Medulla oblongata (tissue), 1 donor: ENCODE data around the gene TSPAN8.
"Not testable (repeated sequence)": the region's sequence is repeated elsewhere in the genome, so short reads cannot be mapped to it uniquely, and the experiment has no call there.

Source experiments
- DNase-seq: peaks from one replicate; pipeline ENCODE4 v3.0.0-alpha.2; 2015; ENCODE audit errors: extremely low spot score

The TSPAN8 gene

GRCh38 chr12:71164568-71165197, 6.9 kb upstream of the TSPAN8 start:
- no peak for DNase-seq

DNA sequence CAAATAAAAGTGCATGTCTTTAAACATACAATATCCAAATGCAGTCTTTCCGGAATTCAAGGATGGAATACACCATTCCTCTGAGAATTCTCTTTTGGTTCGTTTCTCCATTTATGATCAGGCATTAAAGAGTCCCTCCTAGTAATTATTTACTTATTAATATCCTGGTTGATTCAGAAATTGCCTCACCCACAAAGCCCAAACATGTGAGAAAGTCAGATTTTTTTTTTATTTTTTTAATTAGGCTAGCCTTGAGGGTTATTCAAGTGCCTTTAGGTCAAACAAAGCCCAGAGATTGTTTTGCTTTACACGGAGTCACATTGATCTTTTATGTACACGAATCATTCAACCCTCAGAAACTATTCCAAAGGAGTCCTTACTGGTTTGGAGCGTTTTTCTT, 6.4 kb upstream of the TSPAN8 start:
- no peak for DNase-seq

- DNase-seq, result peak; percentile 32
These were observed 5.3 kb upstream of the TSPAN8 start for GRCh38 chr12:71162832-71163763.

DNA sequence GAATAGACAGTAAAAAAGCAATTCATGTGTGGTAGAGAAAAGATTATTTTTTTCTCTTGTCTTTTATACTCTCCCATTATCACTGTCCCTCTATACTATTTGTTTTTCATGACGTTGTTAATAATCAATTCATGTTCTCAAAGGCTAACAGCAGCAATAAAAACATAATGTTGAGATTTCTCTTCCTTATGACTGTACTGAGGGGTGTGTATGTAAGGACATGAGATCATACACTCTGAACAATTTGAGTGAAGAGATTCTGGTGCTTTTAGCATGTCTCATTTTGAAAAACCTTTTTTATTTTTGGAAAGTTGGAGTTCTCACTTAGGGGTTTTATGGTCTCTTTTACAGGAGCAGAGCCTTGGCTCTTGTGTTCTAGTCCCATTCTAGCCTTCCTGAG, 3.8 kb upstream of the TSPAN8 start:
- no peak for DNase-seq

- DNase-seq, result no peak
These were observed 2.8 kb upstream of the TSPAN8 start for GRCh38 chr12:71160585-71160984.

- DNase-seq, result no peak
These were observed 2.1 kb upstream of the TSPAN8 start for GRCh38 chr12:71159878-71160277.

DNA sequence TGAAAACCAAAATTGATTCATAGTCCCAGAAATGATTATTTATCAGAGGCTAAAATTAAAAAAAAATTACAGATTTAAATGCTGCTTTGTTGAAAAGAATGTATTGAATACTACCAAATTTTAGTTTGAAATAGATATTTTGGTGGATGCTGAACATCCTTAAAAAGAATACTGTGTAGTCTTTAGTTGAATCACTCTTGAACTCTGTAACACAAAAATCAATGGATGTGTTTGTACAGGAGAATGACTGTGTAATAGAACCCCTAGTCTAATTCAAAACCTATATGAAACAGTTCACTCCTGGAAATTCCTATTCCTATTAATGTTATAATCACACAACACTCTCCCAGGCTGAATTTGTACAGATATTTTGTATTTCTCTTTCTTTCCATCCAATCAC, 1.5 kb upstream of the TSPAN8 start:
- DNase-seq, result no peak

DNA sequence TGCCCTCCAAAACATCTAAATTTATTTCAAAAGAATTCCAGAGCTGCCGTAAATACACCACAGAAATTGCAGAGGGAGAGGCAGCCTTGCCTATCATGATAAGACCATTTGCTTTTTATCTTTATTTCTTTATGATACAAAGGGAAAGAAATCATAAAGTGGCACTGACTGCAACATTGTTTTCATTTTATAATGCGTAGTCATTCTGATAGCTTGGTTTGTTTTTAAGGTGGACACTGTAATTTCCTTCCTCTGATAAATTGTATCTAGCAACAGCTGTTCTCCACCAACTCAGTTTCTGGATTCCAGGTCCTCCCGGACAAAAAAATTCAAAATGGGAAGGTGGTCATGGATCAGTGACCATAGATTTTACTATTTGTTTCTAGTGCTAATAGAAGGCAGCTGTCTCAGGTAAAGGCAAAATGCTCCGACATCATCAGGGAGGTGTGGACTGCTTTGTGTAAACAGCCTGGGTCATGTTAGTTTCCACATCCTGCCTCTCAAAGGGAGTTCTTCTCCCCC, 623 bp upstream of the TSPAN8 start:
- DNase-seq, result no peak

DNA sequence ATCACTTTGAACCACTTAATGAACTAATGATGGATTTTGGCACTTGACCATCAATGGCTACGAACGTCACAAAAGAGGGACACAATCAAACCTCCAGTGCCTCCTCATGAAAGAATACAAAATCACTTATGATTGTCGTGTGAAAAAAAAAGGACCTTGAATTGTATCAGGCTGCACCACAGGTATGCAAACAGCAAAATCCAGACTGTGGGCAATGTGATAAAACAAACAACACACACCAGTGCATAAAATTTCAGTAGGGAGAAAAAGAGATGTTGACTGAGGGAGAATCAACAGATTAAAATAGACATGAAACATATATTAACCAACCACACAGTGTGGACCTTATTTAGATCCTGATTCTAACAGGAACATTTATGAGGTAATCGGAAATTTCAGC, 2.6 kb downstream of the TSPAN8 start:
- DNase-seq, result no peak

- no peak for DNase-seq
These were observed 4.9 kb downstream of the TSPAN8 start for GRCh38 chr12:71152851-71153250.

GRCh38 chr12:71150041-71150440, 7.8 kb downstream of the TSPAN8 start:
- not testable (repeated sequence) for DNase-seq

GRCh38 chr12:71144682-71145081, 13.1 kb downstream of the TSPAN8 start:
- DNase-seq, result no peak

DNA sequence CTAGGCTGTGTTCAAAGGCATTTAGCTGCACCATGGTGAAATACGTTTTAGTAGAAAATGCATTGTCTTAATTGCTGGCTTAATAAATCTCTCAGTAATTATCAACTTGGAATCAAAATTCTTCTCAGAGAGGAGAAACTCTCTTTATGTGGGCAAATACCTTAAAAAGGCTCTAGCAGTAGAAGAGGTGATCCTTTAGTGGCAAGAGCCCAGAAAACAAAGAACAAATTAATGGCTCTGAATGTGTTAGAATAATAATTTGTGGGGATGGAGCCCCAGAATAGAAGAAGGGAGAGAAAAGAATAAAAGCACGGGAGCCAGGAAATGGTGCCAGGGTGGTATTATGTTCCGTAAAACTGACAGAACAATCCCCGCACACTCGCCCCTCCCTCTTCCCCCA, 14.8 kb downstream of the TSPAN8 start:
- no peak for DNase-seq

GRCh38 chr12:71142016-71142415, 15.8 kb downstream of the TSPAN8 start:
- no peak for DNase-seq

DNA sequence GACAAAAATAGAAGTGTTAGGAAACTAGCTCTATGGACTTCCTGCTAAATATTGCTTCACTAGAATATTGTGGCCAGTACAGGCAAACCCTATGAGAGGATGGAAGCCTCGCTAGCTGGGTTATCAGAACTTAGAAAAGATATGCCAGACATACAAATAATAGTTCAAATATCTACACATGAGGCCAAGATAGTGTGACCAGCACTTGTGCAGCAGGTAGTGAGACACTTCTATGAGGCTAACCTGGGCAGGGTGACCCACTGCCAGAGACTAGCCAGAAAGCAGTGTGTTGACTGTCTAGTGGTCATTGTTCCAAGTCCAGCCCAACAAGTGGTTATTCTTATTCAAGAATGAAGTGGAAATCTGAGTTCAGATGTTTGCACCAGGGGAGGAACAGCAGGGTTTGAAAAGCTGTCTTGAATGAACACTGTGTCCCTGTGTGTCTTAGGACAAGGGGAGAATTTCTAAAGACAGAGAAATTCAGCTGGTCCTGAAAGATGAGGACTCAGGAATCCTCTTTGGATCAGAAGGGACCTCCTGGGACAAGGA, 16.3 kb downstream of the TSPAN8 start:
- no peak for DNase-seq

DNA sequence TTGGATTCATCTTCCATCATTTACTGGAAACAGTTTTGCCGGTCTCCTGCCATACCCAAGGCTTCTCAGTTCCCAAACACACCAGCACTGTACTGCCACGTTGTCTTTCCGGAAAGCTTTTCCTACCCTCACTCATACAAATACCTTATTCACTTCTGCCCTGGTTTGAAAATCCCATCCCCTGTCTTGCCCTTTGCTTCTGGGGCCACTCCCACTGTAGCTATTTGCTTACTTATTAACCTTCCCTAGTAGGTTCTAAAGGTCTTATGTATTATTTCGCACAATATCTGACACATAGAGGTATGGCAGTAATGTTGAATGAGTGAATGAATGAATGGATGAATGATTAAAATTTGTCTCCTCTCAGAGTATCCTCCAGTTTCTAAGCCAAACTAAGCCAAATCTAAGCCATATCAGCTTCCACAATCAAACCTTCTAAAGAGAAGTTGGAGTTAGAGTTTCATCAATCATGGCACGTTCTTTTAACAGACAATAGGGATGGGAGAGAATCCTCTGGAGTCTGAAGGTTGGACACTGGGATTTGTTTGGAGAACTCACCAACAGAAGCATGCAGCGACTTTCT, 18.6 kb downstream of the TSPAN8 start:
- no peak for DNase-seq

DNA sequence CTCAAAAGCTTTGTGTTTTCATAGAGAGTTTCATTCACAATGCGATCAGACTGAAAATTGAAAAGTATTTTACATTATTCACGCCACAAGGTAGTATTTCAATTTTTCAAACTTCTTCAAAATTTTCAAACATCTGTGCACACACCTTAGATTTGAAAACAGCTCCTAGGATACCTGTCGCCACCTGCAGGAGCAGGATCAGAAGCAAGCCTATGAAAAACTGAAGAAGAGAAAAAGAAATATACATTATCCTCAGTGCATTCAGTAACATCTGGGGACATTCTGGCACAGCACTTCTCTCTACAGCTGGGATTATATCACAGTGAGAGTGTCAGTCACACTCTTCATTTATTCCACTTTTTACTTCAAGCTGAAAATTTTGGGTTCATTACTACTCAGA, 19.8 kb downstream of the TSPAN8 start:
- DNase-seq, result no peak

- no peak for DNase-seq
These were observed 22.0 kb downstream of the TSPAN8 start for GRCh38 chr12:71135812-71136176.

DNA sequence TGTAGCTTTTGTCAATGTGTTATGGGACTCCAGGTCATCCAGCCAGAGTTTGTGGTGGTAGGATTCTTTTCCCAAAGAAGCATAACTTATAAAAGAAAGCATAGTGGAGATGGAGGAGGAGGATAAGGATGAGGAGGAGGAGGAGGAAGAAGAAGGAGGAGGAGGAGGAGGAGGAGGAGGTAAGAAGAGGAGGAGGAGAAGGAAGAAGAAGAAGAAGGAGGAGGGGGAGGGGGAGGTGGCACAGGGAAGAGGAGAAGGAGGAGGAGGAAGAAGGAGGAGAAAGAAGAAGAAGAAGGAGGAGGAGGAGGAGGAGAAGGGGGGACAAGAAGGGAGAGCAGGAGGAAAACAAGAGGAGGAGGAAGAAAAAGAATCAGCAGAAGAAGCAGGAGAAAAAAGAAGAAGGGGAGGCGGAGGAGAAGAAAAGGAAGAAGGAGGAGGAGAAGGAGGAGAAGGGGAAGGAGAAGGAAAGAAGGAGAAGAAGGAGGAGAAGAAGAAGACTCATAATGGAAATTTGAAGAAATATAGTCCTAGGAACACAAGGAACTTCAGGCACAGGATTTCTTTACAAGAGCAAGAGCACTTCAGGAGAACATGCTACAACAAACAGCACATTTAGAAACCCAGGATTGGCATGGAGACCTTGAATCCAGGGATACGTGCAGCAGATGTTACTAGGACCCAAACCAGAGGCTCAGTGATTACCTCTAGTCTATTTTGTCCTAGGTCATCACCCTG, 22.6 kb downstream of the TSPAN8 start:
- DNase-seq, result no peak

GRCh38 chr12:71134405-71134804, 23.4 kb downstream of the TSPAN8 start:
- no peak for DNase-seq

DNA sequence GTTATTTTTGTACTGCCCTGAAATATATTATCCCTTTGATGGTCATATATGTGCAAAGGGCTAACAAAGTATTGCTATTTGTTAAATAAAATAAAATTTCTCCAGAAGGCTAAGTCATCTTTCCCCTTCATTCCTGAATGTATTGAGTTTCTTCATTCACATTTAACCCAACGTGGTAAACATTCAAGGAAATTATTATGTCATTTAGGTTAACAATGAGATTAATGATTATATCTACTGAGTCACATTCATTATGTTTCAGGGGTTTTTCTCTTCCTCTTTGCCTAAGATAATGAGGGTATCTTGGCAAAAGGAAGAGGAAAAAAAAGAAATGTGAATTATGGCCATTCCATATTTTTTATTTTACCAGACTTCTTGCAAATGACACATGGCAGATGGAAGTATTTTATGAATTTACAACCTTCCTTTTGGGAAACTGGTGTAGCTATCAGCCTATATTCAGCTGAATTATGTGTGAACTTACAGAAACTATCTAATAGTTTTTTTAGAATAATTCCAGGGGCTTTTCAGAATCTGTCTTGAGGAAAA, 27.2 kb downstream of the TSPAN8 start:
- no peak for DNase-seq
